ENCODE results near the gene METTL17. TPM values are rescaled to one million over a fixed set of nuclear protein-coding genes. Genes with fewer than 3 reads are reported as not detected.

METTL17 gene
- total and polyA plus RNA-seq, 9 of the 15 experiments (the other 6 are each of a cell fraction or from before 2014, with no cell fraction given), result 65.6 to 150 (median 90.0) TPM

DNA sequence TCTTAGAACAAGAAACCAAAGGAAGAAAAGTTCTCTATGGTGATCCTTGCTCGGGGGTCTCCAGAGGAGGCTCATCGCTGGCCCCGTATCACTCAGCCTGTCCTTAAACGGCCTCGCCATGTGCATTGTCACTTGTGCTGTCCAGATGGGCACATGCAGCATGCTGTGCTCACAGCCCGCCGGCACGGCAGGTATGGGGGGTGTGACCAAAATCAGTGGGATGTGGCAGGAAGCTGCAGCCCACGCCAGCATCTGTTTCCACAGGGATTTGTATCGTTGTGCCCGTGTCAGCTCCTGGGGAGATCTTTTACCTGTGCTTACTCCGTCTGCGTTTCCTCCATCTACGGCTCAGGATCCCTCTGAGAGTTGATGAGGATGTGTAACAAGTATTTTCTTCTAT, 6.7 kb downstream of the METTL17 start:
- Histone ChIP-seq H3K27ac (ENCODE audit: extremely low read depth, low read depth, low read length) (no peak overlapping the region), H2AFZ (ENCODE audit: low read depth, low read length) (no peak overlapping the region), H3K79me2 (ENCODE audit: control insufficient read depth, insufficient read depth, low read length) (peaks cover 6% of the 10 kb centered on the region), H3K9me3 (replicated peaks; ENCODE audit: control insufficient read depth, insufficient read depth, low read depth, low read length) (no peaks in the 10 kb centered on the region), H3K9me1 (ENCODE audit: control insufficient read depth, insufficient read depth, low read length) (no peaks in the 10 kb centered on the region), H3K9ac (ENCODE audit: insufficient read depth in 1 of 2, low read depth in 2 of 2, low read length in 2 of 2) (peak overlapping the region in 1 of 2 experiments; percentile 52; a peak in 1 of 4 replicates), H3K36me3 (ENCODE audit: control insufficient read depth, insufficient read depth, low read length) (peaks cover 51% of the 10 kb centered on the region), H4K20me1 (replicated peaks; ENCODE audit: control insufficient read depth, insufficient read depth, low read length) (no peaks in the 10 kb centered on the region), H3K4me3 (no peak overlapping the region), H3K4me2 (ENCODE audit: insufficient read depth, low read length) (no peak overlapping the region), H3K27me3 (ENCODE audit: control insufficient read depth in 2 of 2, insufficient read depth in 2 of 2, low read length in 2 of 2) (no peaks in the 10 kb centered on the region), H3K4me1 (replicated peaks in 1 of 2; ENCODE audit: control insufficient read depth in 2 of 2, insufficient read depth in 2 of 2, low read length in 2 of 2) (peaks cover 0 to 5% of the 10 kb centered on the region in 2 experiments; a peak in 2 of 5 replicates)
- in situ Hi-C loops (cut with MboI), result no loop called here
- no peak for ATAC-seq
- no TSS peak for BruUV-seq (replicated peaks)
- CTCF ChIA-PET (ENCODE audit: low intra/inter-chr PET ratio), result interaction anchor here (0.6 kb wide), 1 partner anchor 25 kb away, joined by 4 read pairs; no protein-coding TSS in a partner anchor
- POLR2A ChIA-PET, result interaction anchor here (0.5 kb wide), 1 partner anchor 16 kb away, joined by 3 read pairs; no protein-coding TSS in a partner anchor
- intact Hi-C loops (cut with micrococcal nuclease), result no loop called here
- WGBS (ENCODE audit: insufficient coverage, low coverage, missing lambda C conversion rate), result 91% methylated on average over 13 of the region's 14 CpGs
- no peak for FAIRE-seq
- DNase-seq (ENCODE audit: extremely low read depth in 1 of 4, low spot score in 3 of 4), result no peak
- no peak for TF ChIP-seq RBFOX2 (IDR thresholded peaks at IDR 0.05; ENCODE audit: low read depth, low read length)
- no peak for TF ChIP-seq FOXJ3 (CRISPR knock-in tag; IDR thresholded peaks at IDR 0.05)
- TF ChIP-seq, protein P1, sequence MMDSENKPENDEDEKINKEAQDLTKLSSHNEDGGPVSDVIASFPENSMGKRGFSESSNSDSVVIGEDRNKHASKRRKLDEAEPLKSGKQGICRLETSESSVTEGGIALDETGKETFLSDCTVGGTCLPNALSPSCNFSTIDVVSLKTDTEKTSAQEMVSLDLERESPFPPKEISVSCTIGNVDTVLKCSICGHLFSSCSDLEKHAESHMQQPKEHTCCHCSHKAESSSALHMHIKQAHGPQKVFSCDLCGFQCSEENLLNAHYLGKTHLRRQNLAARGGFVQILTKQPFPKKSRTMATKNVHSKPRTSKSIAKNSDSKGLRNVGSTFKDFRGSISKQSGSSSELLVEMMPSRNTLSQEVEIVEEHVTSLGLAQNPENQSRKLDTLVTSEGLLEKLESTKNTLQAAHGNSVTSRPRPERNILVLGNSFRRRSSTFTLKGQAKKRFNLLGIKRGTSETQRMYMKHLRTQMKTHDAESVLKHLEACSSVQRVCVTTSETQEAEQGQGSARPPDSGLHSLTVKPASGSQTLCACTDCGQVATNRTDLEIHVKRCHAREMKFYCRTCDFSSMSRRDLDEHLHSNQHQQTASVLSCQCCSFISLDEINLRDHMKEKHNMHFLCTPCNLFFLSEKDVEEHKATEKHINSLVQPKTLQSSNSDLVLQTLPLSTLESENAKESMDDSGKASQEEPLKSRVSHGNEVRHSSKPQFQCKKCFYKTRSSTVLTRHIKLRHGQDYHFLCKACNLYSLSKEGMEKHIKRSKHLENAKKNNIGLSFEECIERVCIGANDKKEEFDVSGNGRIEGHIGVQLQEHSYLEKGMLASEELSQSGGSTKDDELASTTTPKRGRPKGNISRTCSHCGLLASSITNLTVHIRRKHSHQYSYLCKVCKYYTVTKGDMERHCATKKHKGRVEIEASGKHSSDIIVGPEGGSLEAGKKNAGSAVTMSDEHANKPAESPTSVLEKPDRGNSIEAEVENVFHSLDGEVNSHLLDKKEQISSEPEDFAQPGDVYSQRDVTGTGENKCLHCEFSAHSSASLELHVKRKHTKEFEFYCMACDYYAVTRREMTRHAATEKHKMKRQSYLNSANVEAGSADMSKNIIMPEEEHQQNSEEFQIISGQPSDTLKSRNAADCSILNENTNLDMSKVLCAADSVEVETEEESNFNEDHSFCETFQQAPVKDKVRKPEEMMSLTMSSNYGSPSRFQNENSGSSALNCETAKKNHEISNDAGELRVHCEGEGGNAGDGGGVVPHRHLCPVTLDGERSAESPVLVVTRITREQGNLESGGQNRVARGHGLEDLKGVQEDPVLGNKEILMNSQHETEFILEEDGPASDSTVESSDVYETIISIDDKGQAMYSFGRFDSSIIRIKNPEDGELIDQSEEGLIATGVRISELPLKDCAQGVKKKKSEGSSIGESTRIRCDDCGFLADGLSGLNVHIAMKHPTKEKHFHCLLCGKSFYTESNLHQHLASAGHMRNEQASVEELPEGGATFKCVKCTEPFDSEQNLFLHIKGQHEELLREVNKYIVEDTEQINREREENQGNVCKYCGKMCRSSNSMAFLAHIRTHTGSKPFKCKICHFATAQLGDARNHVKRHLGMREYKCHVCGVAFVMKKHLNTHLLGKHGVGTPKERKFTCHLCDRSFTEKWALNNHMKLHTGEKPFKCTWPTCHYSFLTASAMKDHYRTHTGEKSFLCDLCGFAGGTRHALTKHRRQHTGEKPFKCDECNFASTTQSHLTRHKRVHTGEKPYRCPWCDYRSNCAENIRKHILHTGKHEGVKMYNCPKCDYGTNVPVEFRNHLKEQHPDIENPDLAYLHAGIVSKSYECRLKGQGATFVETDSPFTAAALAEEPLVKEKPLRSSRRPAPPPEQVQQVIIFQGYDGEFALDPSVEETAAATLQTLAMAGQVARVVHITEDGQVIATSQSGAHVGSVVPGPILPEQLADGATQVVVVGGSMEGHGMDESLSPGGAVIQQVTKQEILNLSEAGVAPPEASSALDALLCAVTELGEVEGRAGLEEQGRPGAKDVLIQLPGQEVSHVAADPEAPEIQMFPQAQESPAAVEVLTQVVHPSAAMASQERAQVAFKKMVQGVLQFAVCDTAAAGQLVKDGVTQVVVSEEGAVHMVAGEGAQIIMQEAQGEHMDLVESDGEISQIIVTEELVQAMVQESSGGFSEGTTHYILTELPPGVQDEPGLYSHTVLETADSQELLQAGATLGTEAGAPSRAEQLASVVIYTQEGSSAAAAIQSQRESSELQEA (IDR thresholded peaks at IDR 0.05; ENCODE audit: low read depth), result no peak
- TF ChIP-seq TBL1XR1 (IDR thresholded peaks at IDR 0.05; ENCODE audit: low read length in 2 of 2), result no peak
- TF ChIP-seq PRMT5 (CRISPR knock-in tag; IDR thresholded peaks at IDR 0.05), result no peak
- no peak for TF ChIP-seq MXI1 (IDR thresholded peaks at IDR 0.05; ENCODE audit: low read depth, low read length)
- no peak for TF ChIP-seq RFX1 (IDR thresholded peaks at IDR 0.05)
- TF ChIP-seq, protein P2, sequence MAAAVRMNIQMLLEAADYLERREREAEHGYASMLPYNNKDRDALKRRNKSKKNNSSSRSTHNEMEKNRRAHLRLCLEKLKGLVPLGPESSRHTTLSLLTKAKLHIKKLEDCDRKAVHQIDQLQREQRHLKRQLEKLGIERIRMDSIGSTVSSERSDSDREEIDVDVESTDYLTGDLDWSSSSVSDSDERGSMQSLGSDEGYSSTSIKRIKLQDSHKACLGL (CRISPR knock-in tag; IDR thresholded peaks at IDR 0.05; ENCODE audit: borderline replicate concordance, poor library complexity, severe bottlenecking), result no peak
- no peak for TF ChIP-seq PRPF4 (IDR thresholded peaks at IDR 0.05; ENCODE audit: insufficient read depth, low read depth, low read length, poor library complexity, severe bottlenecking)

Measured in K562 (cell line).